ENCODE data around the gene CPA1.

CPA1 gene

DNA sequence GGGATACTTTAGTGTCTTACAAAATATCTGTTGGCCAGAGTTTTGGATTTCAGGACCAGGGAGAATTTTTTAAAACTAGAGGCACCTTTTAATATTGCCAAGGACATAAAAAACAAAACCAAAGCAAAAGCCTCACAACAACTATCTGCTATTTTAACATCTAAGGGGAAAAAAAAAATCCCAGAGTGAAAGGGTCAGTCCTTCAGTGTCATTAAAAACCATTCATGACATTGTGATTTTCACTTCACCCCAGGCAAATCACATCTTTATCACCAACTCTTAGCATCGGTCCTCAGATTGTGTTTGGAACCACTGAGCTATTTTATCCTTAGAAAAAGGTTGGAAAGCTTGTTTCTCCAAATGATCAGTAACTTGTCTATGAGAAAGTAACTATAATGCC, 49.8 kb downstream of the CPA1 start:
- DNase-seq (ENCODE audit: low spot score), result no peak

DNA sequence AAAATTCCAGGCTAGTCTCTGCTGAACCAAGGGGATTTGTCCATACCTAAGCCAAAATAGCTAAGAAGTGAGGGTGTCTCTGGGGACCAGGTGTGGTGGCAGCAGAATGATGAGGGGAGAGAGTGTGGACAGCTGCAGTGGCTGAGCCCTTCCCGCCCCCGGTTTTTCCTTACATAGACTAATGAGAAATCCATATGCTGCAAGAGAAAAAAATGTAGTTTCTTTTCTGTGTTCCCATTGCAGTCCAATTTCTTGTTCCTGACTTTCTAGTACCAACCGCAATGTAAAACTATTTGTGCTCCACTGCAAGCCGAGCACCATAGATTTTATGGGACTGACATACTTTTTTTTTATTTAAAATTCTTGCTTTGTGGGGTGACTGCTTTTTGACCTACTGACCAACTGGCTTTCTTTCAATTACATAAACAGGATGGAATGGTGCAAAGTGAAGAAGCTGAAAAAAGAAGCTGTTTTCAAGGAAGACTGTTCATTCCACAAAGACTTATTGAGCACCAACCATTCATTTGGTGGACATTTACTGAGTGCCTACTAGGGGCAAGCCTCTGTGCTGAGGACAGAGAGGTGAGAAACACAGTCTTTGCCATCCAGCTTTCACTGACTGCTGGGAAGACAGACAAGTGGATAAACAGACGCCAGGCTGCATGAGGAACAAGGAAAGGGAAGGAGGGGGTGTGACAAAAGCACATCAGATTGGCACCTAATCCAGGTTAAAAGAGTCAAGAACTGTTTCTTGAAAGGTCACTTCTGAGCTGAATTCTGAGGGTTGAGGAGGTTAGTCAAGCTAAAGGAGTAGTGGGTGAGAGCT, 50.8 kb downstream of the CPA1 start:
- DNase-seq (ENCODE audit: low spot score), result no peak

DNA sequence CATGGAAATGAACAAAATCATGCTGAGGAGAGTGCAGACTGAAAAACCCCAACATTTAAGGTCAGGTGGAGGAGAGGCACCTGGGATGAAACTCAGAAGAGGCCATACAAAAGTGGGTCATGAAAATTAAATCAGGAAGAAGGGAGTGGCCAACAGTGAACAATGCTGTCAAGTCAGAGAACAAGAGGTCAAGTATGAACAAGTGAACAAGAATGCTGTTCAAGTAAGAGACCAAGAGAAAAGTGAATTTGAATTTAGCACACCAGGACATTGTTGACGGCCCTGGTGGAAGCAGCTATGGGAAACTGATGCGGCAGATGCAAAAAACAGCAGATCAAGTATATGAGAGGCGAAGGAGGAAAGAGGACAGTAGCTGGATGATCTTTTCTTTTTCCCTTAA, 52.6 kb downstream of the CPA1 start:
- no peak for DNase-seq (ENCODE audit: low spot score)

DNA sequence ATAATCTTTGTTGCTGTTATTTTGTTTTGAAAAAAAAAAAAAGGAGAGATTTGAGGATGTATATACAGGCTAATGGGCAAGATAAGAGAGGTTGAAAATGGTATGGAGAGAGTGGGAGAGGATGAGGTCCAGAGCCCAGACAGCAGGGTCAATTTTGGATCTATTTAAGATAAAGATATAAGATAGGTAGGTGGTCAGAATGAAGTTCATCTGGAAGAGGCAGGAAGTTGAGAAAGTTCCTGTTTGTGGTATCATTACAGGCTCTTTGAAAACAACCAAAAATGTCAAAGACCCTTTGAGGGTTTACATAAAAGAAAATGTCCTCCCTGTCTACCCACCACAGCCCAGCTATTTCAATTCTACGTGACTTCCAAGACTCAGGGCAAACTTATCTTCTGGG, 53.0 kb downstream of the CPA1 start:
- no peak for DNase-seq (ENCODE audit: low spot score)

DNA sequence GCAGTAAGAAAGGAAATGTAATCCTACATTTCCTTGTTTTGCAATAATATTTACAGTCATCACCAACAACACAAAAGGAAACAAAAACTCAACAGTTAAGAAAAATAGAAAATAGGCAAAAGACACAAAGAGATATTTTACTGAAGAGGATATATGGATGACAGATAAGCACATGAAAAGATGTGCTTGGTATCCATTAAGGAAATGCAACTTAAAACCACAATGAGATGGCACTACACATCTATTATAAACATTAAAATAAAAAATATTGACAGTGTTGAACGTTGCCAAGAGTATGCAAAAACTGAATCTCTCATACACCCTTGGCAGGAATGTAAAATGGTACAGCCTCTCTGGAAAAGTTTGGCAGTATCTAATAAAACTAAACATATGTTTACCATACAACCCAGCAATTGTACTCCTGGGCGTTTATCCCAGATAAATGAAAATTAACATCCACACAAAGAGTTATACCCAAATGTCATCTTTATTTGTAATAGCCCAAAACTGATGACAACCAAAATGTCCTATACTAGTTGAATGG, 55.1 kb downstream of the CPA1 start:
- DNase-seq (ENCODE audit: low spot score), result no peak

DNA sequence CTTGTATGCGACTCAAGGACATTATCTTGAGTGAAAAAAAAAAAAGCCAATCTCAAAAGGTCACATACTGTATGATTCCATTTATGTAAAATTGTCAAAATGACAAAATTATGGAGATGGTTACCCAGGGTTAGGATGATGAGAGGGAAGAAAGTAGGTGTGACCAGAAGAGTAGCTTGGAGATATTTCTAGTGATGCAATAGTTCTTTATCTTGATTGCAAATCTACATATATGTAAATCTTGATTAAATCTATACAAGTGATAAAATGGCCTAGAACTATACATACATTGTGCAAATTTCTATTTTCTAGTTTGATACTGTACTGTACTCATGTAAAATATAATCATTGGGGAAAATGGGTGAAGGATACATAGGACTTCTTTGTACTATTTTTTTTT, 56.0 kb downstream of the CPA1 start:
- DNase-seq (ENCODE audit: low spot score), result no peak
